ENCODE results near the gene ZYG11A. TPM values are rescaled to one million over a fixed set of nuclear protein-coding genes. Genes with fewer than 3 reads are reported as not detected.
"Not testable (repeated sequence)": the region's sequence is repeated elsewhere in the genome, so short reads cannot be mapped to it uniquely, and the experiment has no call there.

ZYG11A gene
- total RNA-seq: under 1 TPM; 0.24 to 0.27 TPM

GRCh38 chr1:52842643-52843310, at the start of gene ZYG11A:
TSS of gene ZYG11A (plus strand) at chr1:52842760. CDS start at chr1:52842884, 124 bp downstream.
- Mint-ChIP-seq H3K4me3 (peak within 1 kb of the TSS; percentile 58), H3K27ac (no peak within 1 kb of the TSS), H3K4me1 (ENCODE audit: low read depth) (peaks cover 2% of the 10 kb centered on the region), H3K36me3 (no peaks in the 10 kb centered on the region), H3K9me3 (no peaks in the 10 kb centered on the region), H3K27me3 (peaks cover 21% of the 10 kb centered on the region)
- ChIA-PET CTCF (interaction anchor here (0.8 to 2.7 kb wide), 6 partner anchors 12 to 344 kb away, joined by 3 to 11 read pairs (median 4); partner anchors contain the start of gene ECHDC2), POLR2A (interaction anchor here (0.6 to 1.4 kb wide), 3 partner anchors 66 to 116 kb away, joined by 3 to 5 read pairs (median 5); partner anchors contain the start of genes ECHDC2 and ZYG11B)
- intact Hi-C loops (cut with micrococcal nuclease): loop anchor here (2.0 kb wide), 1 partner anchor 140 kb away; no protein-coding TSS in a partner anchor
- DNase-seq: peak; percentile 86

GRCh38 chr1:52793717-52794116, 48.8 kb upstream of the ZYG11A start:
- H3K36me3 Mint-ChIP-seq; intact Hi-C loops (cut with micrococcal nuclease); DNase-seq; H3K4me1 Mint-ChIP-seq (ENCODE audit: low read depth); H3K9me3 Mint-ChIP-seq; H3K27ac Mint-ChIP-seq; H3K27me3 Mint-ChIP-seq; H3K4me3 Mint-ChIP-seq; CTCF ChIA-PET; POLR2A ChIA-PET: not testable (repeated sequence)

GRCh38 chr1:52795464-52795863, 47.1 kb upstream of the ZYG11A start:
- Mint-ChIP-seq H3K36me3 (peaks cover 4% of the 10 kb centered on the region), H3K27me3 (no peaks in the 10 kb centered on the region), H3K27ac (no peak overlapping the region), H3K9me3 (no peaks in the 10 kb centered on the region), H3K4me1 (ENCODE audit: low read depth) (no peaks in the 10 kb centered on the region), H3K4me3 (no peak overlapping the region)
- intact Hi-C loops (cut with micrococcal nuclease): no loop called here
- ChIA-PET POLR2A (no interaction called here), CTCF (no interaction called here)
- DNase-seq: no peak

- Mint-ChIP-seq H3K27ac (no peak overlapping the region), H3K4me3 (no peak overlapping the region), H3K27me3 (no peaks in the 10 kb centered on the region), H3K36me3 (peaks cover 6% of the 10 kb centered on the region), H3K4me1 (ENCODE audit: low read depth) (no peaks in the 10 kb centered on the region), H3K9me3 (no peaks in the 10 kb centered on the region)
- intact Hi-C loops (cut with micrococcal nuclease): no loop called here
- CTCF ChIA-PET: interaction anchor here (0.6 to 1.1 kb wide), 2 partner anchors 112 to 291 kb away, joined by 3 read pairs; no protein-coding TSS in a partner anchor
- POLR2A ChIA-PET: no interaction called here
- no peak for DNase-seq
Observed at GRCh38 chr1:52798331-52798730, 44.2 kb upstream of the ZYG11A start.

- Mint-ChIP-seq H3K4me1 (ENCODE audit: low read depth) (no peaks in the 10 kb centered on the region), H3K9me3 (no peaks in the 10 kb centered on the region), H3K36me3 (peaks cover 6% of the 10 kb centered on the region), H3K27ac (no peak overlapping the region), H3K27me3 (no peaks in the 10 kb centered on the region), H3K4me3 (no peak overlapping the region)
- intact Hi-C loops (cut with micrococcal nuclease): no loop called here
- ChIA-PET POLR2A (interaction anchor here (0.7 kb wide), 1 partner anchor 337 kb away, joined by 3 read pairs; no protein-coding TSS in a partner anchor), CTCF (interaction anchor here (0.7 kb wide), 1 partner anchor 121 kb away, joined by 3 read pairs; the partner anchor contains the start of gene ECHDC2)
- DNase-seq: no peak
Observed at GRCh38 chr1:52801011-52801410, 41.5 kb upstream of the ZYG11A start.

- CTCF ChIA-PET; H3K36me3 Mint-ChIP-seq; H3K4me1 Mint-ChIP-seq (ENCODE audit: low read depth); H3K27ac Mint-ChIP-seq; intact Hi-C loops (cut with micrococcal nuclease); H3K4me3 Mint-ChIP-seq; POLR2A ChIA-PET; DNase-seq; H3K27me3 Mint-ChIP-seq; H3K9me3 Mint-ChIP-seq: not testable (repeated sequence)
Observed at GRCh38 chr1:52804083-52804482, 38.5 kb upstream of the ZYG11A start.

- no peak for DNase-seq
- Mint-ChIP-seq H3K36me3 (peaks cover 16% of the 10 kb centered on the region), H3K4me1 (ENCODE audit: low read depth) (no peaks in the 10 kb centered on the region), H3K27ac (no peak overlapping the region), H3K27me3 (no peaks in the 10 kb centered on the region), H3K4me3 (no peak overlapping the region), H3K9me3 (no peaks in the 10 kb centered on the region)
- POLR2A ChIA-PET: no interaction called here
- intact Hi-C loops (cut with micrococcal nuclease): no loop called here
- CTCF ChIA-PET: no interaction called here
Observed at GRCh38 chr1:52814465-52814864, 28.1 kb upstream of the ZYG11A start.

- H3K36me3 Mint-ChIP-seq: peaks cover 16% of the 10 kb centered on the region
- H3K4me1 Mint-ChIP-seq (ENCODE audit: low read depth); intact Hi-C loops (cut with micrococcal nuclease); H3K27ac Mint-ChIP-seq; H3K27me3 Mint-ChIP-seq; DNase-seq; POLR2A ChIA-PET; H3K9me3 Mint-ChIP-seq; H3K4me3 Mint-ChIP-seq: not testable (repeated sequence)
- CTCF ChIA-PET: interaction anchor here (0.6 kb wide), 1 partner anchor 47 kb away, joined by 4 read pairs; no protein-coding TSS in a partner anchor
Observed at GRCh38 chr1:52820830-52821229, 21.7 kb upstream of the ZYG11A start.

GRCh38 chr1:52825868-52826267, 16.7 kb upstream of the ZYG11A start:
- Mint-ChIP-seq H3K4me1 (ENCODE audit: low read depth) (no peaks in the 10 kb centered on the region), H3K27me3 (no peaks in the 10 kb centered on the region), H3K27ac (no peak overlapping the region), H3K4me3 (no peak overlapping the region), H3K36me3 (peaks cover 6% of the 10 kb centered on the region), H3K9me3 (no peaks in the 10 kb centered on the region)
- POLR2A ChIA-PET: no interaction called here
- intact Hi-C loops (cut with micrococcal nuclease): loop anchor here (5.0 kb wide), 1 partner anchor 124 kb away; no protein-coding TSS in a partner anchor
- CTCF ChIA-PET: interaction anchor here (0.7 to 0.9 kb wide), 3 partner anchors 9 to 129 kb away, joined by 3 to 4 read pairs (median 3); no protein-coding TSS in a partner anchor
- no peak for DNase-seq

- no peak overlapping the region for H3K27ac Mint-ChIP-seq
- no peak for DNase-seq
- H3K4me3 Mint-ChIP-seq: no peak overlapping the region
- intact Hi-C loops (cut with micrococcal nuclease): no loop called here
- ChIA-PET CTCF (interaction anchor here (1.3 kb wide), 1 partner anchor 9 kb away, joined by 3 read pairs; no protein-coding TSS in a partner anchor), POLR2A (no interaction called here)
- H3K4me1 Mint-ChIP-seq (ENCODE audit: low read depth): no peaks in the 10 kb centered on the region
- peaks cover 7% of the 10 kb centered on the region for H3K27me3 Mint-ChIP-seq
- H3K36me3 Mint-ChIP-seq: no peaks in the 10 kb centered on the region
- H3K9me3 Mint-ChIP-seq: no peaks in the 10 kb centered on the region
Observed at GRCh38 chr1:52834798-52835197, 7.8 kb upstream of the ZYG11A start.

GRCh38 chr1:52836035-52836434, 6.5 kb upstream of the ZYG11A start:
- Mint-ChIP-seq H3K36me3 (no peaks in the 10 kb centered on the region), H3K9me3 (no peaks in the 10 kb centered on the region), H3K27me3 (peaks cover 8% of the 10 kb centered on the region), H3K4me1 (ENCODE audit: low read depth) (no peaks in the 10 kb centered on the region), H3K4me3 (no peak overlapping the region), H3K27ac (no peak overlapping the region)
- no peak for DNase-seq
- ChIA-PET POLR2A (no interaction called here), CTCF (no interaction called here)
- intact Hi-C loops (cut with micrococcal nuclease): no loop called here

- H3K4me3 Mint-ChIP-seq; intact Hi-C loops (cut with micrococcal nuclease); H3K27ac Mint-ChIP-seq; H3K36me3 Mint-ChIP-seq; H3K4me1 Mint-ChIP-seq (ENCODE audit: low read depth); DNase-seq; CTCF ChIA-PET; H3K9me3 Mint-ChIP-seq; POLR2A ChIA-PET: not testable (repeated sequence)
- peaks cover 20% of the 10 kb centered on the region for H3K27me3 Mint-ChIP-seq
Observed at GRCh38 chr1:52839175-52839574, 3.4 kb upstream of the ZYG11A start.

GRCh38 chr1:52845119-52845518, 2.6 kb downstream of the ZYG11A start:
- H3K4me3 Mint-ChIP-seq; H3K9me3 Mint-ChIP-seq; H3K27ac Mint-ChIP-seq; intact Hi-C loops (cut with micrococcal nuclease); POLR2A ChIA-PET; H3K36me3 Mint-ChIP-seq; H3K4me1 Mint-ChIP-seq (ENCODE audit: low read depth); CTCF ChIA-PET; DNase-seq: not testable (repeated sequence)
- peaks cover 20% of the 10 kb centered on the region for H3K27me3 Mint-ChIP-seq

Data from activated CD4-positive, alpha-beta memory T cell treated with anti-CD3 and anti-CD28 coated beads for 36 hours (primary cell).